ENCODE data around the gene FLT3.
"Not testable (repeated sequence)": the region's sequence is repeated elsewhere in the genome, so short reads cannot be mapped to it uniquely, and the experiment has no call there.

The FLT3 gene

DNA sequence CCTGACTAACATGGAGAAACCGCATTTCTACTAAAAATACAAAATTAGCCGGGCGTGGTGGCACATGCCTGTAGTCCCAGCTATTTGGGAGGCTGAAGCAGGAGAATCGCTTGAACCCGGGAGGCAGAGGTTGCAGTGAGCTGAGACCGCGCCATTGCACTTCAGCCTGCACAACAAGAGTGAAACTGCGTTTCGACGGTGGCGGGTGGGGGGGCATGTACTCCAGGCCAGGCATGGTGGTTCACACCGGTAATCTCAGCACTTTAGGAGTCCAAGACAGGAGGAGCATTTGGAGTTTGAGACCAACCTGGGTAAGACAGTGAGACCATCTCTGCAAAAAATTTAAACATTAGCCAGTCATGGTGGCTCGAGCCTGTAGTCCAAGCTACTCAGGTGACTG is 136.2 kb downstream of the FLT3 start:
- not testable (repeated sequence) for H3K9me3 ChIP-seq (ENCODE audit: control insufficient read depth in 5 of 5, low read length in 5 of 5); H3K9ac ChIP-seq (ENCODE audit: low read length in 5 of 5); H3K4me3 ChIP-seq (ENCODE audit: low read depth in 1 of 5, low read length in 5 of 5); H3K36me3 ChIP-seq (ENCODE audit: control insufficient read depth in 5 of 5, insufficient read depth in 5 of 5, low read length in 5 of 5); H3K27ac ChIP-seq (ENCODE audit: low read depth, low read length)
- Histone ChIP-seq H3K4me1 (ENCODE audit: control insufficient read depth in 5 of 5, insufficient read depth in 5 of 5, low read length in 5 of 5) (peaks cover 0 to 45% (median 37%) of the 10 kb centered on the region in 5 donors), H3K27me3 (ENCODE audit: control insufficient read depth in 5 of 5, insufficient read depth in 4 of 5, low read length in 5 of 5) (peaks cover 37 to 78% (median 63%) of the 10 kb centered on the region in 5 donors)

DNA sequence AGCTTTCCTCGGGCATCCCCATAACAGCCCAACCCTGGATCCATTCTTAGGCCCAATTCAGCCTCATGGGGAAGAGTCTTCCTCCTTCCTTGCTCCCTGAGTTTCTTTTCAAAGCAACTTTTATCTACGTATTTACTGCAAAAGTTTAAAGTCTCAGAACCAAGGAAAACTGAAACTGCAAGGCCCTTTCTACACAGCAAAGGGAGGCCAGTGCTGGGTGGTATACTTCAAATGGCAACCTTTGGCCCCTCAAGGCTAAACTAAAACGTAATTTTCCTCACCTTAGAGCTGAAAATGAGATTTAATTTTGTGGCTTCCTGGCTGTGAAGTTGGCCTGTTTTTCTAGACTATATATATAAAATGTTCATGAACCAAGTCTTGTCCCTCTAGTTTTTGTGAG is 136.9 kb downstream of the FLT3 start:
- Histone ChIP-seq H3K27me3 (ENCODE audit: control insufficient read depth in 5 of 5, insufficient read depth in 4 of 5, low read length in 5 of 5) (peaks cover 33 to 76% (median 62%) of the 10 kb centered on the region in 5 donors), H3K36me3 (ENCODE audit: control insufficient read depth in 5 of 5, insufficient read depth in 5 of 5, low read length in 5 of 5) (no peaks in the 10 kb centered on the region), H3K9me3 (ENCODE audit: control insufficient read depth in 5 of 5, low read length in 5 of 5) (no peaks in the 10 kb centered on the region), H3K4me1 (ENCODE audit: control insufficient read depth in 5 of 5, insufficient read depth in 5 of 5, low read length in 5 of 5) (peaks cover 0 to 39% (median 30%) of the 10 kb centered on the region in 5 donors), H3K4me3 (ENCODE audit: low read depth in 1 of 5, low read length in 5 of 5) (no peak overlapping the region), H3K9ac (ENCODE audit: low read length in 5 of 5) (no peak overlapping the region), H3K27ac (ENCODE audit: low read depth, low read length) (no peak overlapping the region)

DNA sequence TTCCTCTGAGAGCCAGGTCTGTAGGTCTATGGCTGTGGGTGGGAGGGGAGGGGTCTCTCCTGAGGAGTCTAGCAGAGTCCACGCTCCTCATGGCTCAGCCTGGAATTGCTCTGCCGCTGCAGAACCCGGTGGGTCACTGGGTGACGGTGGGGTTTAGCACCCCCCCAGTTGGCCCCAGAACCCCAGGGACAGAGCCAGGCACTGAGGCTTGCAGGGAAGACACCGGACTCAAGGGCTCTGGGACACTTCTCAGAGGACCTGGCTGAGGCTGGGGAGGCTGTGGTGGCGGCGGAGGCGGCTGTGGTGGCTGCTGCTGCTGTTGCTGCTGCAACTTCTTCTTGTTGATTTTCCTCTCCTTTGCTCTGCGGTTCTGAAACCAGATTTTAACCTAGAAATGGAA is 137.4 kb downstream of the FLT3 start:
- Histone ChIP-seq H3K27me3 (ENCODE audit: control insufficient read depth in 5 of 5, insufficient read depth in 4 of 5, low read length in 5 of 5) (peaks cover 28 to 72% (median 59%) of the 10 kb centered on the region in 5 donors), H3K27ac (ENCODE audit: low read depth, low read length) (no peak overlapping the region), H3K4me3 (ENCODE audit: low read depth in 1 of 5, low read length in 5 of 5) (no peak overlapping the region), H3K9ac (ENCODE audit: low read length in 5 of 5) (no peak overlapping the region), H3K4me1 (ENCODE audit: control insufficient read depth in 5 of 5, insufficient read depth in 5 of 5, low read length in 5 of 5) (peaks cover 0 to 34% (median 25%) of the 10 kb centered on the region in 5 donors), H3K36me3 (ENCODE audit: control insufficient read depth in 5 of 5, insufficient read depth in 5 of 5, low read length in 5 of 5) (no peaks in the 10 kb centered on the region), H3K9me3 (ENCODE audit: control insufficient read depth in 5 of 5, low read length in 5 of 5) (no peaks in the 10 kb centered on the region)

DNA sequence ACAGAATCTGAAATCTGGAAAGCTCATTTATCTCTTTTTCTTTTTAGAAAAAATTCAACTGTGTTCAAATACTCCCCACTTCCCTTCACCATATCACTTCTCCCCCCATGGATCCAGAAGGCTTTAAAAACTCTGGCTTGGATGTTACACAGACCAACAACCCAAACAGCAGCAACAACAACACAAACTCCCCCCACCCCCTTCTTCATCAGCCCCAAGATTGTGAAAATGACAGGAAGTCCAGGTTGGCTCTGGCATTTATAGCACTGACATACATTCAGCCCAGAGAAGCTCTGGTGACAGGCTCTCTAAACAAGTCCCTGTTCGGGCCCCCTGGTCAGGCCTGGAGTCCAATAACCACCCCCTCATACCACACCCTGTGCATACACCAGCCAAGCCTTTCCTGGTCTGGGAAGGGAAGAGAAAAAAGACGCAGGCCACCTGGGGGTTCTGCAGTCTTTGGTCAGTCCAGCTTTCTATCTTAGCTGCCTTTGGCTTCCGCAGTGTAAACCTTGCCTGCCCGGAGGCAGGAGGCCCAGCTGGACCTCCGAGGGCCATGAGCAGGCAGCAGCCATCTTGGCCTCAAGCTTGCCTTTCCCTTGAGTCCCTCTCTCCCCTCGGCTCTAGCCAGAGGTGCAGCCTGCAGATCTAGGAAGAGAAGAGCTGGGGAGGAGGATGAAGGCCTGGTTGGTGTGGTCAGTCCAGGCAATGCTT is 138.1 kb downstream of the FLT3 start:
- Histone ChIP-seq H3K4me3 (ENCODE audit: low read depth in 1 of 5, low read length in 5 of 5) (no peak overlapping the region), H3K9me3 (ENCODE audit: control insufficient read depth in 5 of 5, low read length in 5 of 5) (no peaks in the 10 kb centered on the region), H3K36me3 (ENCODE audit: control insufficient read depth in 5 of 5, insufficient read depth in 5 of 5, low read length in 5 of 5) (no peaks in the 10 kb centered on the region), H3K4me1 (ENCODE audit: control insufficient read depth in 5 of 5, insufficient read depth in 5 of 5, low read length in 5 of 5) (peaks cover 0 to 31% (median 22%) of the 10 kb centered on the region in 5 donors), H3K27me3 (ENCODE audit: control insufficient read depth in 5 of 5, insufficient read depth in 4 of 5, low read length in 5 of 5) (peaks cover 21 to 67% (median 55%) of the 10 kb centered on the region in 5 donors), H3K9ac (ENCODE audit: low read length in 5 of 5) (no peak overlapping the region), H3K27ac (ENCODE audit: low read depth, low read length) (no peak overlapping the region)

DNA sequence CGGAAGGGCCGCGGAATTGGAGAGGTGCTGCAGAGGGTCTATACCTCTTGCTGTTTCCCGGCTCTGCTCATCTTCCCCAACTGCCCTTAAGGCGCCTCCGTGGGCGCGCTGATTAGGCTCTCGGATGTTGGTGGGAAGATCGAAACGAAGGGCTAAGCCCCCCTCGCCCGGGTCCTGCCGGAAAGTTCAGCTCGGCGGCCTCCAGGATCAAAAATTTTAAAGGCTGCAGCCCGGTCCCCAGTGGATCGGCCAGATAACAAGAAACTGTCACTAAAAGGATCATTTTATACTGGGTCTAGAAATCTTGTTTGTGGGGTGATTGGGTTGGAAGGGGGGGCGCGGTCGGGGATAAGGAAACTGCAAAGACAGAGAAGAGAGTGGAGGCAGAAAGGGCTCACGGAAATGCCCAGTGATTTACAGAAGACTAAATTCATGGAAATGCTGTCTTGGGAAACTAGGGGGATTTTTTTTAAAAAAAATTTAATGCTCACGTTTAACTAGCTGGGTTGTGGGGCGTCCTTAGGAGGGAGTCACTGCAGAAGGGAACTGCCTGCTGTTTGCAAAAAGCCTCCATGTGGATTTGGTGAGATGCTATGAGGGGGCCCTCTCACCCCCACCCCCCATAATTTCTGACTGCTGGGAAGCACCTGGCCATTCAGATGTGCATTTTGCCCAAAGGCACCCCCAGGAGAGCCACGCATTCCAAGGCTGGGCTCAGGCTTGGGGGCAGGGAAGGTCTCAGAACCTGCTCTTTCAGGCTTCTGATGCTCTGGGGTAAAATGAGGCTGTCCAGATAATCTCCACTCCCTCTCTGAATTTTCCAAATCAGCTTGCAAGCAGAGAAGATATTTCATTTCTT is 138.9 kb downstream of the FLT3 start:
- H3K4me1 ChIP-seq (ENCODE audit: control insufficient read depth in 5 of 5, insufficient read depth in 5 of 5, low read length in 5 of 5) = peaks cover 0 to 23% (median 19%) of the 10 kb centered on the region in 5 donors
- H3K27ac ChIP-seq (ENCODE audit: low read depth, low read length) = no peak overlapping the region
- H3K27me3 ChIP-seq (ENCODE audit: control insufficient read depth in 5 of 5, insufficient read depth in 4 of 5, low read length in 5 of 5) = peaks cover 12 to 65% (median 48%) of the 10 kb centered on the region in 5 donors
- no peaks in the 10 kb centered on the region for H3K36me3 ChIP-seq (ENCODE audit: control insufficient read depth in 5 of 5, insufficient read depth in 5 of 5, low read length in 5 of 5)
- no peaks in the 10 kb centered on the region for H3K9me3 ChIP-seq (ENCODE audit: control insufficient read depth in 5 of 5, low read length in 5 of 5)
- no peak overlapping the region for H3K9ac ChIP-seq (ENCODE audit: low read length in 5 of 5)
- H3K4me3 ChIP-seq (ENCODE audit: low read depth in 1 of 5, low read length in 5 of 5) = peak overlapping the region in 4 of 5 donors; percentile 35 to 60 (median 50)

DNA sequence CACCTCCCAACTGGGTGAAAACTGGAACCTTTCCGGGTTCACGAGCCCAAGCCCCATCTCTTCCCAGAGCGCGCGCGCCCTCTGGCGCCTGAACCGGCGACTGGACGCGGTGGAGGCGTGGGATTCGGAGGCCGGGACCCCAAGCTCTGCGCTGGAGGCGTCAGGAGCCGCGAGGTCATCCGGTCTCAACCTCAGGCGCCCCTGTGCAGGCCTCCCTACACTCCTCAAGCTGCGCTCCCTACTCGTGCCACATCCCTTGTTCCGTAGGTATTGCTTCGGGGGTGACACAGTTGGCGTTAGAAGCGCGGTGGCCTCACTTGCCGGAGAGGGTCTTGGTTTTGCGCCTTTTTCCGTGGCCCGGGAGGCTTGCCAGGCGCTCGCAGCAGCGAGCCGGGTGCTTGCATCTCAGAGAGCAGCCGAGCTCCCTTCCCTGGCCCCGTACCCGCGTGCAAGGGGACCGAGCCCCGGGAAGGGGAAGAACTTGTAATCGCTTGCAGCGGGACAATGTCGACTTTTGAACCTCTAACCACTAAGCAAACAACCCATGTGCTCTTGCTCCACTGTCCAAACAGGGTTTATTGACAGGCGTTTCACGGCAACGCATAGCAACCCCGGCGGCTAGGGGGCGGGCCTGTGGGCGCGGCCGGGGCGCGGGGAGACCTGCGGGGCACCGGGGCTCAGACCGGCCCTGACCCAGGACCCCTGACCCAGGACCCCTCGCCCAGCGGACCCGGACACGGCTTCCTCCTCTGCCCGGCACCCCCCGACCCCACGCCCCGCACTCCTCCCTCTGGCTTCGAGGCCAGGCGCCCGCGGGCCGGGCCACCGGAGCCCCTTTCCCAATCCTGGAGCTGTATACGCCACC is 139.8 kb downstream of the FLT3 start:
- Histone ChIP-seq H3K4me3 (ENCODE audit: low read depth in 1 of 5, low read length in 5 of 5) (peak overlapping the region; percentile 44 to 60 (median 53)), H3K27ac (ENCODE audit: low read depth, low read length) (no peak overlapping the region), H3K27me3 (ENCODE audit: control insufficient read depth in 5 of 5, insufficient read depth in 4 of 5, low read length in 5 of 5) (peaks cover 4 to 64% (median 41%) of the 10 kb centered on the region in 5 donors), H3K9me3 (ENCODE audit: control insufficient read depth in 5 of 5, low read length in 5 of 5) (no peaks in the 10 kb centered on the region), H3K9ac (ENCODE audit: low read length in 5 of 5) (peak overlapping the region in 1 of 5 donors; percentile 5), H3K4me1 (ENCODE audit: control insufficient read depth in 5 of 5, insufficient read depth in 5 of 5, low read length in 5 of 5) (peaks cover 0 to 19% (median 15%) of the 10 kb centered on the region in 5 donors), H3K36me3 (ENCODE audit: control insufficient read depth in 5 of 5, insufficient read depth in 5 of 5, low read length in 5 of 5) (no peaks in the 10 kb centered on the region)

DNA sequence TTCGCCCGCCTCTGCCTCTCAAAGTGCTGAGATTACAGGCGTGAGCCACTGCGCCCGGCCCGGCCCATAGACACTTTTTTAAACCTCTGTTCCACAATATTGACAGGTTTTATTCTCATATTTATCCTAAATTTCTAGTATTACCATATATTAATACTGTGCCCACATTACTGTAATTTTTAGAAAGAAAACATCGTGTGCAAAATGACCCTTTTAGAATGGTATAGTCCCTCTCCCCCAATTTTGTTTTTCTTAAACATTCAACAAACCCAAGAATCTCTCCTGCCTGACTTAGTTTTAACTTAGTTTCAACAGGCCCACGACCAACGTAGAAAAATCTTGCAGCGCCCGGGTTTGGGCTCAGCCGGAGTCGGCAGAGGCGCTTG is 140.4 kb downstream of the FLT3 start:
- peaks cover 0 to 19% (median 15%) of the 10 kb centered on the region in 5 donors for H3K4me1 ChIP-seq (ENCODE audit: control insufficient read depth in 5 of 5, insufficient read depth in 5 of 5, low read length in 5 of 5)
- H3K27ac ChIP-seq (ENCODE audit: low read depth, low read length) = no peak overlapping the region
- H3K9ac ChIP-seq (ENCODE audit: low read length in 5 of 5) = no peak overlapping the region
- peak overlapping the region in 3 of 5 donors; percentile 48 to 60 (median 55) for H3K4me3 ChIP-seq (ENCODE audit: low read depth in 1 of 5, low read length in 5 of 5)
- no peaks in the 10 kb centered on the region for H3K9me3 ChIP-seq (ENCODE audit: control insufficient read depth in 5 of 5, low read length in 5 of 5)
- H3K27me3 ChIP-seq (ENCODE audit: control insufficient read depth in 5 of 5, insufficient read depth in 4 of 5, low read length in 5 of 5) = peaks cover 6 to 63% (median 36%) of the 10 kb centered on the region in 5 donors
- H3K36me3 ChIP-seq (ENCODE audit: control insufficient read depth in 5 of 5, insufficient read depth in 5 of 5, low read length in 5 of 5) = no peaks in the 10 kb centered on the region

DNA sequence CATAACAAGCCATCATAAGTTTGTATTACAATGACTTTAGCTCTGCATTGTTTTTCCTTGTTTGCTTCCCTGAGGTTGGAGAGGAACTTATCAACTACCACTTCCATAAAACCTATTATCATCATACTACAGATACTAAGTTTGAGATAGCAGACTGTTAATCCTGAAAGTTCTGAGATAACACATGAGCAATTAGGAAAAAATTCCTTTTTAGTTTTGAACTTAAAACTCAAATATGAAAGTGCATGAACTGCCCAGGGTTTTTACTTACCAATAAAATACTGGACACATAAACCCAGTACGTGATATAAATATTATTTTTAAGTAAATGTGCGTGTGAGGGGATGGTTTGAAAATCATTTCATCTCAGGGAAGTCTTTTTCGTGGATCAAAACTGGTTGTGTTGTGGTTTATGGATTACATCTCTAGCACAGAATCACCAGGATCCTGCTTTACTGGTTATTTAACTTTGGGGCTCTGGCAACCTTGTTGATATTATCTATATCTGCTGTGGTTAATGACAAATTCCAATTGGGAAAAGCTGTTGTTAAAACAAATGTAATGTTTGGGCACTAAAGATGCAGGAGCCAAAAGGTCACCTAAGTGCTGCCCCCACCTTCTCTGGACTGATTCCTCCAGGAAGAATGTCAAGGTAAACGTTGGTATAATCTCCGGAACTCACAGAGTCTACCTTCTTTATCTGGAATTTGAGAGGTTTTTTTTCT is 143.6 kb downstream of the FLT3 start:
- Histone ChIP-seq H3K9me3 (ENCODE audit: control insufficient read depth in 5 of 5, low read length in 5 of 5) (no peaks in the 10 kb centered on the region), H3K36me3 (ENCODE audit: control insufficient read depth in 5 of 5, insufficient read depth in 5 of 5, low read length in 5 of 5) (no peaks in the 10 kb centered on the region), H3K4me3 (ENCODE audit: low read depth in 1 of 5, low read length in 5 of 5) (no peak overlapping the region), H3K27ac (ENCODE audit: low read depth, low read length) (no peak overlapping the region), H3K9ac (ENCODE audit: low read length in 5 of 5) (no peak overlapping the region), H3K27me3 (ENCODE audit: control insufficient read depth in 5 of 5, insufficient read depth in 4 of 5, low read length in 5 of 5) (peaks cover 11 to 44% (median 27%) of the 10 kb centered on the region in 5 donors), H3K4me1 (ENCODE audit: control insufficient read depth in 5 of 5, insufficient read depth in 5 of 5, low read length in 5 of 5) (peaks cover 0 to 35% (median 32%) of the 10 kb centered on the region in 5 donors)

DNA sequence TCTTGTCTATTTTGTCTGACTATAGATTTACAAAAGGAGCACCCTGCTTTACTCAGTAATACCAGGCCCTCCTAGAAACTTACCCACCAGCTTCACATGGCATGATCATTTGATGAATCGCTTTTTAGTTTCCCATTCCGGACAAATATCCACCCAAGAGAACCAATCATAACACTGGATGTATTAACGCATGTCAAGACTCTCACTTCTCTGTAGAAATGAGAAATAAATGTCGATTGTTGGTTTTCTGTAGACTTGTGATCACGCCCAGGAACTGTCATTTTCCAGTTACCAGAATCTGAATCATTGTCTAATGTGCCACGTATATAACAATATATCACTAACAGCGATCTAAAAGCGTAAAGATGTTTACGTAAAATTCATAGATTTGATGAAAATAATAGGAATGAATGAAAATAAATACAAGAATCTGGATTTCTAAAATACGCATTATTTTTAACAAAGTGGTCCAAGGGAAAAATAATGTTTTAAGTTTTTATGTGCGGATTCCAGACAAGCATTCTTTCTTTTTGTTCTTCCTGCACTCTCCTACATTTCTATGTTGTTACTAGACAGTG is 145.3 kb downstream of the FLT3 start:
- Histone ChIP-seq H3K9ac (ENCODE audit: low read length in 5 of 5) (no peak overlapping the region), H3K4me3 (ENCODE audit: low read depth in 1 of 5, low read length in 5 of 5) (peak overlapping the region in 1 of 5 donors; percentile 67), H3K9me3 (ENCODE audit: control insufficient read depth in 5 of 5, low read length in 5 of 5) (no peaks in the 10 kb centered on the region), H3K27me3 (ENCODE audit: control insufficient read depth in 5 of 5, insufficient read depth in 4 of 5, low read length in 5 of 5) (peaks cover 11 to 35% (median 21%) of the 10 kb centered on the region in 5 donors), H3K36me3 (ENCODE audit: control insufficient read depth in 5 of 5, insufficient read depth in 5 of 5, low read length in 5 of 5) (no peaks in the 10 kb centered on the region), H3K4me1 (ENCODE audit: control insufficient read depth in 5 of 5, insufficient read depth in 5 of 5, low read length in 5 of 5) (peaks cover 0 to 23% (median 20%) of the 10 kb centered on the region in 5 donors), H3K27ac (ENCODE audit: low read depth, low read length) (no peak overlapping the region)

Data from subcutaneous abdominal adipose tissue (tissue), 5 donors.